ENCODE data around the gene TMPRSS6.

DNA sequence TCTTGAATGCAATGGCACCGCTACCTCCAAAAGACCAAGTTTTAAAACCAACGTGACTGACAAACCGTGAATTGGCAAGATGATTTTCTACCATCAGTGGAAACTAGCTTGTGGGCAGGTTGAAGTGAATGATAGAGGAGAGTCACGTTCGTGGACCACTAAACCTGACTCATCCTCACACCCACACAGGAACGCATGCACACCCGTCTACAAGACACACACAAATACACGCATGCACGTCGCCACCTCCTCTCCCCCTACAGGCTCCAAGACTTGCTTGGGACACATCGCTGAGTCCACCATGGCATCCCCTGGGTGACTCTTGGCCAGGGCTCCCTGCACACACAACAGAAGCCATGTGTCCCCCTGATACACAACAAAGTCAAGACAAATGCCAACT lies 14.4 kb downstream of the TMPRSS6 start:
- TF ChIP-seq POLR2A (IDR thresholded peaks at IDR 0.05) (no peak), CTCF (IDR thresholded peaks at IDR 0.05) (no peak)

All from esophagus squamous epithelium (tissue), 4 donors.